ENCODE data around the gene EPC2.

EPC2 gene

DNA sequence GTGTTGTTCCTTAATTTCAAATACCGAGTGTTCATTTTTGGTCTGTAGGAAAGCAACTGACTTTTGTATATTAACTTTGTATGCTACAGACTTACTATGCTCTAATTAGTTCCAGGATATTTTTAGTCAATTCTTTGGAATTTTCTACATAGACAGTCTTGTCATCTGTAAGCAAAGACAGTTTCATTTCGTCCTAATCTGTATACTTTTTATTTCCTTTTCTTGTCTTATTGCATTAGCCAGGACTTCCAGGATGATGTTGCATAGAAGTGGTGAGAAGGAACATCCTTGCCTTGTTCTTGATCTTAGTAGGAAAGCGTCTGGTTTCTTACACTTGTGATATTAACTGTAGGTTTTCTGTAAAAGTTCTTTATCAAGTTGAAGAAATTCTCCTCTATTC, 56.5 kb downstream of the EPC2 start:
- H3K79me2 ChIP-seq (ENCODE audit: insufficient read depth, low read length) = peaks cover 58% of the 10 kb centered on the region
- no peak overlapping the region for H3K9ac ChIP-seq (ENCODE audit: low read depth, low read length, poor library complexity, severe bottlenecking)
- no peak overlapping the region for H3K4me3 ChIP-seq (ENCODE audit: low read length, poor library complexity, severe bottlenecking)
- H3K27me3 ChIP-seq (ENCODE audit: insufficient read depth, low read length, poor library complexity, severe bottlenecking) = no peaks in the 10 kb centered on the region
- H3K4me1 ChIP-seq (ENCODE audit: insufficient read depth, low read length, poor library complexity, severe bottlenecking) = no peaks in the 10 kb centered on the region
- no peaks in the 10 kb centered on the region for H4K20me1 ChIP-seq (ENCODE audit: insufficient read depth, low read length, poor library complexity, severe bottlenecking)
- H2AFZ ChIP-seq (ENCODE audit: low read length) = no peak overlapping the region
- no peaks in the 10 kb centered on the region for H3F3A ChIP-seq (ENCODE audit: low read depth)
- H3K36me3 ChIP-seq (ENCODE audit: insufficient read depth, low read length) = peaks cover 53% of the 10 kb centered on the region
- H3K9me2 ChIP-seq (replicated peaks; ENCODE audit: low read depth, low read length) = no peaks in the 10 kb centered on the region
- H3K9me3 ChIP-seq (ENCODE audit: insufficient read depth, low read depth, low read length) = peaks cover 15% of the 10 kb centered on the region; the same call in 1 of the 2 replicates
- no peak for TF ChIP-seq EZH2phosphoT487 (IDR thresholded peaks at IDR 0.05; ENCODE audit: borderline replicate concordance)
- TF ChIP-seq, protein P1, sequence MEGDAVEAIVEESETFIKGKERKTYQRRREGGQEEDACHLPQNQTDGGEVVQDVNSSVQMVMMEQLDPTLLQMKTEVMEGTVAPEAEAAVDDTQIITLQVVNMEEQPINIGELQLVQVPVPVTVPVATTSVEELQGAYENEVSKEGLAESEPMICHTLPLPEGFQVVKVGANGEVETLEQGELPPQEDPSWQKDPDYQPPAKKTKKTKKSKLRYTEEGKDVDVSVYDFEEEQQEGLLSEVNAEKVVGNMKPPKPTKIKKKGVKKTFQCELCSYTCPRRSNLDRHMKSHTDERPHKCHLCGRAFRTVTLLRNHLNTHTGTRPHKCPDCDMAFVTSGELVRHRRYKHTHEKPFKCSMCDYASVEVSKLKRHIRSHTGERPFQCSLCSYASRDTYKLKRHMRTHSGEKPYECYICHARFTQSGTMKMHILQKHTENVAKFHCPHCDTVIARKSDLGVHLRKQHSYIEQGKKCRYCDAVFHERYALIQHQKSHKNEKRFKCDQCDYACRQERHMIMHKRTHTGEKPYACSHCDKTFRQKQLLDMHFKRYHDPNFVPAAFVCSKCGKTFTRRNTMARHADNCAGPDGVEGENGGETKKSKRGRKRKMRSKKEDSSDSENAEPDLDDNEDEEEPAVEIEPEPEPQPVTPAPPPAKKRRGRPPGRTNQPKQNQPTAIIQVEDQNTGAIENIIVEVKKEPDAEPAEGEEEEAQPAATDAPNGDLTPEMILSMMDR (conservative IDR thresholded peaks at IDR 0.05; ENCODE audit: low read length) = no peak
- no peak overlapping the region for H3K4me2 ChIP-seq (ENCODE audit: low read depth, low read length, poor library complexity, severe bottlenecking)

GRCh38 chr2:148701877-148702276, 57.3 kb downstream of the EPC2 start:
- TF ChIP-seq, protein P1 (conservative IDR thresholded peaks at IDR 0.05; ENCODE audit: low read length) = no peak
- no peak for TF ChIP-seq EZH2phosphoT487 (IDR thresholded peaks at IDR 0.05; ENCODE audit: borderline replicate concordance)
- Histone ChIP-seq H4K20me1 (ENCODE audit: insufficient read depth, low read length, poor library complexity, severe bottlenecking) (no peaks in the 10 kb centered on the region), H3K27me3 (ENCODE audit: insufficient read depth, low read length, poor library complexity, severe bottlenecking) (no peaks in the 10 kb centered on the region), H3K9me3 (ENCODE audit: insufficient read depth, low read depth, low read length) (peaks cover 15% of the 10 kb centered on the region; the same call in 1 of the 2 replicates), H3K36me3 (ENCODE audit: insufficient read depth, low read length) (peaks cover 45% of the 10 kb centered on the region), H3K4me1 (ENCODE audit: insufficient read depth, low read length, poor library complexity, severe bottlenecking) (no peaks in the 10 kb centered on the region), H3K4me2 (ENCODE audit: low read depth, low read length, poor library complexity, severe bottlenecking) (no peak overlapping the region), H2AFZ (ENCODE audit: low read length) (no peak overlapping the region), H3K79me2 (ENCODE audit: insufficient read depth, low read length) (peaks cover 58% of the 10 kb centered on the region), H3K9me2 (replicated peaks; ENCODE audit: low read depth, low read length) (no peaks in the 10 kb centered on the region), H3K4me3 (ENCODE audit: low read length, poor library complexity, severe bottlenecking) (no peak overlapping the region), H3F3A (ENCODE audit: low read depth) (no peaks in the 10 kb centered on the region), H3K9ac (ENCODE audit: low read depth, low read length, poor library complexity, severe bottlenecking) (no peak overlapping the region)

DNA sequence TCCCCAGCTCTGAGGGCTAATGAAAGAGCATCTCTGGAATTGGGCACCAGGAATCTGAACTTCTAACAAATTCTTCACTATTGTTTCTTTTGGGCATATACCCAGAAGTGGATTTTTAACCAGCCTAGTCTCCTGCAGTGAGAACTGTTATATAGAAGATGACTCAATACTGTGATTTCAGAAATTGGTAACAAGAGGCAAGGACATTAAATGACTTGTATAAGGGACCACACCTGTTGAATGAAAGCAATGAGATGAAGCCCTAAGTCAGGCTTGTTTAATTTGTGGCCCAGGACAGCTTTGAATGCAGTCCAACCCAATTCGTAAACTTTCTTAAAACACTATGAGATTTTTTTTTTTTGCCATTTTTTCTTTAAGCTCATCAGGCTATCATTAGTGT, 57.9 kb downstream of the EPC2 start:
- Histone ChIP-seq H3K36me3 (ENCODE audit: insufficient read depth, low read length) (peaks cover 39% of the 10 kb centered on the region), H4K20me1 (ENCODE audit: insufficient read depth, low read length, poor library complexity, severe bottlenecking) (no peaks in the 10 kb centered on the region), H3K9me3 (ENCODE audit: insufficient read depth, low read depth, low read length) (peaks cover 15% of the 10 kb centered on the region; the same call in 1 of the 2 replicates), H3K79me2 (ENCODE audit: insufficient read depth, low read length) (peaks cover 52% of the 10 kb centered on the region), H3K9ac (ENCODE audit: low read depth, low read length, poor library complexity, severe bottlenecking) (no peak overlapping the region), H3K9me2 (replicated peaks; ENCODE audit: low read depth, low read length) (no peaks in the 10 kb centered on the region), H3K27me3 (ENCODE audit: insufficient read depth, low read length, poor library complexity, severe bottlenecking) (no peaks in the 10 kb centered on the region), H2AFZ (ENCODE audit: low read length) (no peak overlapping the region), H3K4me3 (ENCODE audit: low read length, poor library complexity, severe bottlenecking) (no peak overlapping the region), H3K4me1 (ENCODE audit: insufficient read depth, low read length, poor library complexity, severe bottlenecking) (no peaks in the 10 kb centered on the region), H3K4me2 (ENCODE audit: low read depth, low read length, poor library complexity, severe bottlenecking) (no peak overlapping the region), H3F3A (ENCODE audit: low read depth) (no peaks in the 10 kb centered on the region)
- TF ChIP-seq, protein P1 (conservative IDR thresholded peaks at IDR 0.05; ENCODE audit: low read length) = no peak
- TF ChIP-seq EZH2phosphoT487 (IDR thresholded peaks at IDR 0.05; ENCODE audit: borderline replicate concordance) = no peak
